CD4-positive, alpha-beta T cell treated with Interleukin-15 for 1 hour (primary cell): ENCODE results near the gene SNX25.
A peak's percentile ranks its signal among the peaks of the same experiment; 100 is the strongest.

Experiments
- DNase-seq: peaks from one replicate; pipeline ENCODE4 v3.0.0-alpha.2; 2020

SNX25 gene

GRCh38 chr4:185270037-185270436 is 60.6 kb downstream of the SNX25 start:
- DNase-seq, result no peak

- no peak for DNase-seq
Measured at GRCh38 chr4:185270885-185271284, 61.5 kb downstream of the SNX25 start.

- no peak for DNase-seq
Measured at GRCh38 chr4:185272245-185272644, 62.8 kb downstream of the SNX25 start.

GRCh38 chr4:185275501-185275900 is 66.1 kb downstream of the SNX25 start:
- DNase-seq, result no peak

- no peak for DNase-seq
Measured at GRCh38 chr4:185276036-185276435, 66.6 kb downstream of the SNX25 start.

- no peak for DNase-seq
Measured at GRCh38 chr4:185278716-185279115, 69.3 kb downstream of the SNX25 start.

- DNase-seq, result no peak
Measured at GRCh38 chr4:185280608-185281007, 71.2 kb downstream of the SNX25 start.

GRCh38 chr4:185282968-185283367 is 73.6 kb downstream of the SNX25 start:
- no peak for DNase-seq

- no peak for DNase-seq
Measured at GRCh38 chr4:185283723-185284122, 74.3 kb downstream of the SNX25 start.

GRCh38 chr4:185285632-185286393 is 76.4 kb downstream of the SNX25 start:
- no peak for DNase-seq

- DNase-seq, result no peak
Measured at GRCh38 chr4:185286571-185286970, 77.2 kb downstream of the SNX25 start.

- no peak for DNase-seq
Measured at GRCh38 chr4:185287031-185287430, 77.6 kb downstream of the SNX25 start.

GRCh38 chr4:185290018-185290607 is 80.7 kb downstream of the SNX25 start:
- no peak for DNase-seq

GRCh38 chr4:185290656-185291055 is 81.3 kb downstream of the SNX25 start:
- DNase-seq, result no peak

GRCh38 chr4:185293202-185293601 is 83.8 kb downstream of the SNX25 start:
- no peak for DNase-seq

GRCh38 chr4:185296665-185297460 is 87.5 kb downstream of the SNX25 start:
- no peak for DNase-seq

GRCh38 chr4:185298728-185299430 is 89.5 kb downstream of the SNX25 start:
- no peak for DNase-seq

GRCh38 chr4:185304541-185304940 is 95.1 kb downstream of the SNX25 start:
- no peak for DNase-seq

GRCh38 chr4:185304944-185305690 is 95.7 kb downstream of the SNX25 start:
- DNase-seq, result peak; percentile 49

- DNase-seq, result no peak
Measured at GRCh38 chr4:185305979-185306442, 96.6 kb downstream of the SNX25 start.

GRCh38 chr4:185307136-185307950 is 97.9 kb downstream of the SNX25 start:
- no peak for DNase-seq
